GM12801 (cell line): Measurements from ENCODE around the gene PRDM15.

ENCODE experiments used
- CTCF ChIP-seq: IDR thresholded peaks from one replicate; pipeline ENCODE4 v1.5.1; 2011; ENCODE audit warnings: control low read depth; ENCODE audit not compliant: insufficient read length; ENCODE audit errors: extremely low read depth

PRDM15 gene

GRCh38 chr21:41924368-41924754, 45.2 kb upstream of the PRDM15 start:
- no peak for TF ChIP-seq CTCF

- no peak for TF ChIP-seq CTCF
Observed at GRCh38 chr21:41923631-41924367, 44.7 kb upstream of the PRDM15 start.

- no peak for TF ChIP-seq CTCF
Observed at GRCh38 chr21:41923186-41923585, 44.0 kb upstream of the PRDM15 start.

GRCh38 chr21:41921021-41921420, 41.9 kb upstream of the PRDM15 start:
- no peak for TF ChIP-seq CTCF

GRCh38 chr21:41920476-41920875, 41.3 kb upstream of the PRDM15 start:
- TF ChIP-seq CTCF = no peak

- no peak for TF ChIP-seq CTCF
Observed at GRCh38 chr21:41919666-41920398, 40.7 kb upstream of the PRDM15 start.

GRCh38 chr21:41918561-41919358, 39.6 kb upstream of the PRDM15 start:
- TF ChIP-seq CTCF = no peak
